H1 (cell line): Measurements from ENCODE around the gene OSBPL5. TPM values are rescaled to one million over a fixed set of nuclear protein-coding genes. Genes with fewer than 3 reads are reported as not detected.

Experiments used
- ATF3 ChIP-seq: IDR thresholded peaks from 2 replicates; pipeline ENCODE4 v1.6.1; 2011; ENCODE audit warnings: low read depth, mild to moderate bottlenecking, low read length; ENCODE audit not compliant: insufficient read depth
- CHD7 ChIP-seq: fragments of 300-600 bp; sonication (generic); IDR thresholded peaks from 2 replicates; pipeline ENCODE4 v1.7.1; 2012; ENCODE audit warnings: low read length, moderate library complexity, mild to moderate bottlenecking, inconsistent platforms; ENCODE audit not compliant: insufficient replicate concordance
- MAX ChIP-seq: IDR thresholded peaks from 2 replicates; pipeline ENCODE4 v1.6.1; 2012; ENCODE audit warnings: inconsistent platforms
- RNF2 ChIP-seq: fragments of 200-900, 300-1000 bp; sonication (generic); IDR thresholded peaks from 2 replicates; pipeline ENCODE4 v1.7.1; 2016; ENCODE audit warnings: borderline replicate concordance, low read depth, mild to moderate bottlenecking, antibody characterized with exemption, low read length; ENCODE audit not compliant: poor library complexity, severe bottlenecking; ENCODE audit errors: missing control alignments
- TAF1 ChIP-seq: IDR thresholded peaks from 2 replicates; pipeline ENCODE4 v1.6.1; 2011; ENCODE audit warnings: mild to moderate bottlenecking, low read depth, low read length
- polyA plus RNA-seq, 7 experiments: library from polyadenylated mRNA; depleted of rRNA in 3 of 7; stranded (reverse) in 5 of 7; unstranded in 2 of 7; fragments of >200 nt in 5 of 7; fragments of 200-250 nt in 2 of 7; gene quantifications; 1 replicate in 5 of 7; 2 replicates in 1 of 7; 4 replicates in 1 of 7; pipeline versions ENCODE4 v1.2.1 to v1.2.3, GENCODE V29; 2011 to 2013; ENCODE audit warnings: missing spikeins in 2 of 7, mixed read lengths in 2 of 7
- total RNA-seq: library from RNA; stranded (reverse); fragmentation: NEBNext Ultra II Directional; extraction: Animal tissue kit (Norgen Biotek cat#: 25700); gene quantifications from 2 replicates; pipeline ENCODE4 v1.2.1, GENCODE V29; 2021

OSBPL5 gene
- total and polyA plus RNA-seq, 2 of the 8 experiments (the other 6 are each of a cell fraction or from before 2014, with no cell fraction given), result 3.4 to 9.9 TPM

- TF ChIP-seq TAF1 (no peak), CHD7 (no peak), RNF2 (no peak), ATF3 (no peak), MAX (no peak)
These were observed 19.9 kb downstream of the OSBPL5 start (continued) for GRCh38 chr11:3145206-3145520.
